Gastroesophageal sphincter (tissue), 4 donors: Measurements from ENCODE around the gene SLC25A33. TPM values are rescaled to one million over a fixed set of nuclear protein-coding genes. Genes with fewer than 3 reads are reported as not detected.
"Not testable (repeated sequence)": the region's sequence is repeated elsewhere in the genome, so short reads cannot be mapped to it uniquely, and the experiment has no call there.

Experiments
- ATAC-seq: fragments of 150-250 bp; one replicate; pipeline ENCODE4 v1.9.1; 2016; ENCODE audit warnings: mild to moderate bottlenecking, moderate library complexity
- H3K27ac ChIP-seq, 4 donors: fragments of 200-600 bp; sonication (generic) in 3 of 4; 1 replicate in 3 of 4; 2 replicates in 1 of 4; pipeline ENCODE4 v1.5.1; 2016 to 2019
- H3K27me3 ChIP-seq: fragments of 200-600 bp; sonication (generic); one replicate; pipeline ENCODE4 v1.5.1; 2019
- H3K36me3 ChIP-seq, 2 donors: fragments of 200-600 bp; sonication (generic); one replicate each; pipeline ENCODE4 v1.5.1; 2019; ENCODE audit warnings: control low read depth in 1 of 2
- H3K4me1 ChIP-seq, 3 donors: fragments of 200-600 bp; sonication (generic); 1 replicate in 2 of 3; 2 replicates in 1 of 3; pipeline ENCODE4 v1.5.1; 2016 to 2019; ENCODE audit warnings: control low read depth in 2 of 3
- H3K4me3 ChIP-seq, 2 donors: fragments of 200-600 bp; sonication (generic); one replicate each; pipeline ENCODE4 v1.5.1; 2019; ENCODE audit warnings: mild to moderate bottlenecking in 1 of 2, moderate library complexity in 1 of 2
- H3K9me3 ChIP-seq, 3 donors: fragments of 200-600 bp; sonication (generic); one replicate each; pipeline ENCODE4 v1.5.1; 2017 to 2019; ENCODE audit warnings: control low read depth in 2 of 3
- CTCF ChIP-seq, 4 experiments: fragments of 200-600 bp in 2 of 4; fragments of 450-650 bp in 2 of 4; sonication (generic) in 1 of 4; IDR thresholded peaks; one replicate each; pipeline ENCODE4 v1.5.1; 2017 to 2019; ENCODE audit warnings: antibody characterized with exemption in 4 of 4, mild to moderate bottlenecking in 2 of 4, moderate library complexity in 2 of 4
- EP300 ChIP-seq: sonication (generic); formaldehyde crosslinking; IDR thresholded peaks from one replicate; pipeline ENCODE4 v1.6.1; 2017; ENCODE audit warnings: antibody characterized with exemption, mild to moderate bottlenecking
- POLR2A ChIP-seq, 2 donors: fragments of 450-650 bp; IDR thresholded peaks; one replicate each; pipeline ENCODE4 v1.6.1; 2017; ENCODE audit warnings: antibody characterized with exemption in 2 of 2, mild to moderate bottlenecking in 2 of 2, moderate library complexity in 1 of 2
- POLR2AphosphoS5 ChIP-seq: sonication (generic); formaldehyde crosslinking; IDR thresholded peaks from one replicate; pipeline ENCODE4 v1.6.1; 2017; ENCODE audit warnings: antibody characterized with exemption
- WGBS, 2 donors: methylation state at CpG; one replicate each; pipeline ENCODE4 v1.1.5; 2018; ENCODE audit warnings: low coverage in 1 of 2; 5-methylcytosine and 5-hydroxymethylcytosine counted together
- total RNA-seq, 4 donors: library from RNA; depleted of rRNA; stranded (reverse); fragments of >200 nt; gene quantifications; one replicate each; pipeline ENCODE4 v1.1.0, GENCODE V29; 2016

Gene SLC25A33
- total RNA-seq, 4 donors from 2014 or later: 7.0 to 11.5 (median 10.5) TPM

DNA sequence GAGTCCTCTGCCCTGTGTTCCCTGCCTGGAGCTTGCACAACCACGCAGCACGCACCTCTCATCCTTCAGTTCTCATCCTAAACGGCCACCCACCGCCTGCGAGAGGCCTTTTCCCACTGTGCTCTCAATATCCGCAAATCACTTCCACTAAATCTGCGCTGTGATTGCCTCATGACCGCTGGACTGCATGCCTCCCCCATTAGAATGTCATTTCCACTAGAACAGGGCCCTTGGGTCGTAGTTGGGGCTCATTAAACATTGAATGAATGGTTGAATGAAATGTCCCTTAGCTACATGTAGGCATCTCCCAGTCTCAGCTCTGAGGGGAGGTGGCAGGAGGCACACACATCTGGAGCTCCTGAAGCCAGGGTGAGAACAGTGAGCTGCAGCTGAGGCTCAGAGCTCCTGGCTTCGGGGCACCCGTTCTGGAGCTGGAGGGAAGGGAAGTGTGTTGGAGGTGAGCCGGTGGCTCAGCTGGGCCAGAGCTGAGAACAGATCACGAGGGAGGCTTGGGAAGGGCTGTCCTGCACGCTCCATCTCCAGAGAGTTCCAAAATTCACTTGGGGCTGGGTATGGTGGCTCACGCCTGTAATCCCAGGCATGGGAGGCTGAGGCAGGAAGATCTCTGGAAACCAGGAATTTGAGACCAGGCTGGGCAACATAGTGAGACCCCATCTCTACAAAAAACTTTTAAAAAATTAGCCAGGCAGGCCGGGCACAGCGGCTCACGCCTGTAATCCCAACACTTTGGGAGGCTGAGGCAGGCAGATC, 79.8 kb downstream of the SLC25A33 start:
- no peaks in the 10 kb centered on the region for H3K9me3 ChIP-seq
- 75 to 96% methylated on average over 9 to 10 of the region's 18 CpGs for whole genome bisulfite sequencing, 2 donors

DNA sequence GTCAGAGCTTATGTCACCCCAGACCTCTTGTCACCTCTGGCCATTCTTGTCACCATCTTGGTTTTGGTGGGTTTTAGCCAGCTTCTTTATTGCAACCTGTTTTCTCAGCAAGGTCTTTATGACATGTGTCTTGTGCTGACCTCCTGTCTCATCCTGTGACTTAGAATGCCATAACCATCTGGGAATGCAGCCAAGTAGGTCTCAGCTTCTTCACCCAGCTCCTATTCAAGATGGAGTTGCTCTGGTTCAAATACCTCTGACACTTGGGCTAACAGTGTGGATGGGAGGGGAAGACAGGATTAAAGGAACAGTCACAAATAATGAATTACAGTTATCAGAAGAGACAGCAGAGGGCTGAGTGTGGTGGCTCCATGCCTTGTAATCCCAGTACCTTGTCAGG, 81.8 kb downstream of the SLC25A33 start:
- H3K4me1 ChIP-seq: no peaks in the 10 kb centered on the region
- H3K4me3 ChIP-seq: no peak overlapping the region
- no peaks in the 10 kb centered on the region for H3K36me3 ChIP-seq
- ATAC-seq: no peak
- peaks cover 63% of the 10 kb centered on the region for H3K27me3 ChIP-seq
- TF ChIP-seq POLR2A (IDR thresholded peaks at IDR 0.05) (no peak), POLR2AphosphoS5 (no peak), EP300 (no peak), CTCF (IDR thresholded peaks at IDR 0.05) (no peak)
- no peak overlapping the region for H3K27ac ChIP-seq
- no peaks in the 10 kb centered on the region for H3K9me3 ChIP-seq

More for the DNA sequence above, 79.8 kb downstream of the SLC25A33 start:
- peaks cover 0 to under 1% of the 10 kb centered on the region in 2 donors for H3K36me3 ChIP-seq
- H3K4me3 ChIP-seq: no peak overlapping the region
- peaks cover 50% of the 10 kb centered on the region for H3K27me3 ChIP-seq
- no peak overlapping the region for H3K27ac ChIP-seq
- no peak for ATAC-seq
- H3K4me1 ChIP-seq: peaks cover 0 to 5% (median 0%) of the 10 kb centered on the region in 3 donors
- no peak for TF ChIP-seq POLR2AphosphoS5
- no peak for TF ChIP-seq POLR2A (IDR thresholded peaks at IDR 0.05)
- no peak for TF ChIP-seq EP300
- no peak for TF ChIP-seq CTCF (IDR thresholded peaks at IDR 0.05)

- Histone ChIP-seq H3K4me3 (no peak overlapping the region), H3K4me1 (peaks cover 0 to 12% (median 0%) of the 10 kb centered on the region in 3 donors), H3K27me3 (peaks cover 56% of the 10 kb centered on the region), H3K27ac (no peak overlapping the region), H3K36me3 (no peaks in the 10 kb centered on the region), H3K9me3 (no peaks in the 10 kb centered on the region)
- WGBS, 2 donors: 100% methylated on average over 2 of the region's 2 CpGs
- ATAC-seq: no peak
- no peak for TF ChIP-seq CTCF (IDR thresholded peaks at IDR 0.05)
Measured at GRCh38 chr1:9624081-9624480, 84.8 kb downstream of the SLC25A33 start.

DNA sequence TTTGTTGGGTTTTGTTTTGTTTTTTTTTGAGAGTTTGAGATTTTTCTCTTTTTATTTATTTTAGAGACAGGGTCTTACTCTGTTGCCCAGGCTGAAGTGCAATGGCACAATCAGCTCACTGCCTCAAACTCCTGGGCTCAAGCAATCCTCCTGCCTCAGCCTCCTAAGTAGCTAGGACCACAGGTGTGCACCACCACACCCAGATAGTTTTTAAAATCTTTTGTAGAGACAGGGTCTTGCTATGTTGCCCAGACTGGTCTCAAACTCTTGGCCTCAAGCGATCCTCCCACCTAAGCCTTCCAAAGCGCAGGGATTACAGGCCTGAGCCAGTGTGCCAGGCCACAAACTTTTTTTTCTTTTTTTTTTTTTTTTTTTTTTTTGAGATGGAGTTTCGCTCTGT, 85.8 kb downstream of the SLC25A33 start:
- H3K4me1 ChIP-seq: peaks cover 0 to 12% (median 0%) of the 10 kb centered on the region in 3 donors
- 80 to 100% methylated on average over 1 to 2 of the region's 3 CpGs for WGBS, 2 donors
- not testable (repeated sequence) for H3K27ac ChIP-seq

DNA sequence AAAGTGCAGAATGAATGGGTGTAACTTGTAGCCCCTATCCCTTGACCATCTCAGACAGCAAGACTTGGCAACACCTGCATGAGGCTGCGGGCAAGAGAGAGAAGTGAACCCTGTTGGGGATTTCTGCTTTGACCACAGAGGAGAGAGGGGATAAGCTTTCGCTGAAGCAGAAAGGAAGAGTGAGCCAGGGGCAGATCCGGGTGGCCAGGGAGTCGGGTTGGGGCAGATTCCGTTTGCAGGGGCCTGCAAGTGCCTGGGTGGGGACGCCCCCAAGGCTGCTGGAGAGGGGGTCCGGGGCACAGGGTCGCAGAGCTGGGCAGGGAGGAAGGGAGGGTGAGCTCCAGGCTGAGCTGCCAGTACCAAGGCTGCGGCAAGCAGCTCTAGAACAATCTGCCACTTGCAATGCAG, 86.9 kb downstream of the SLC25A33 start:
- H3K4me3 ChIP-seq: no peak overlapping the region
- WGBS, 2 donors: 52 to 67% methylated on average over 2 to 6 of the region's 9 CpGs

More for the DNA sequence above, 85.8 kb downstream of the SLC25A33 start:
- H3K9me3 ChIP-seq, H3K36me3 ChIP-seq, H3K4me3 ChIP-seq, ATAC-seq: not testable (repeated sequence)
- peaks cover 46% of the 10 kb centered on the region for H3K27me3 ChIP-seq

More for the DNA sequence above, 86.9 kb downstream of the SLC25A33 start:
- TF ChIP-seq EP300: no peak
- no peak for ATAC-seq
- peaks cover 0 to 12% (median 0%) of the 10 kb centered on the region in 3 donors for H3K4me1 ChIP-seq
- H3K9me3 ChIP-seq: no peaks in the 10 kb centered on the region
- H3K27me3 ChIP-seq: peaks cover 34% of the 10 kb centered on the region
- H3K27ac ChIP-seq: no peak overlapping the region
- H3K36me3 ChIP-seq: no peaks in the 10 kb centered on the region
